ENCODE results near the gene KDM4C.

Gene KDM4C

GRCh38 chr9:7067169-7067568 lies 309.4 kb downstream of the KDM4C start:
- no peak for DNase-seq

GRCh38 chr9:7071916-7072315 lies 314.1 kb downstream of the KDM4C start:
- no peak for DNase-seq

GRCh38 chr9:7073706-7074105 lies 315.9 kb downstream of the KDM4C start:
- DNase-seq, result no peak

- no peak for DNase-seq
Measured at GRCh38 chr9:7075154-7075553, 317.4 kb downstream of the KDM4C start.

- DNase-seq, result no peak
Measured at GRCh38 chr9:7079051-7079450, 321.3 kb downstream of the KDM4C start.

GRCh38 chr9:7081065-7081600 lies 323.4 kb downstream of the KDM4C start:
- DNase-seq, result no peak

- no peak for DNase-seq
Measured at GRCh38 chr9:7083192-7083591, 325.4 kb downstream of the KDM4C start.

- DNase-seq, result no peak
Measured at GRCh38 chr9:7085357-7085756, 327.6 kb downstream of the KDM4C start.

- DNase-seq, result no peak
Measured at GRCh38 chr9:7086389-7086788, 328.6 kb downstream of the KDM4C start.

GRCh38 chr9:7088611-7089010 lies 330.8 kb downstream of the KDM4C start:
- no peak for DNase-seq

GRCh38 chr9:7089406-7090193 lies 331.8 kb downstream of the KDM4C start:
- no peak for DNase-seq

GRCh38 chr9:7093040-7093439 lies 335.3 kb downstream of the KDM4C start:
- DNase-seq, result no peak

GRCh38 chr9:7094052-7094451 lies 336.3 kb downstream of the KDM4C start:
- peak; percentile 35 for DNase-seq

- no peak for DNase-seq
Measured at GRCh38 chr9:7094576-7094975, 336.8 kb downstream of the KDM4C start.

GRCh38 chr9:7095058-7095457 lies 337.3 kb downstream of the KDM4C start:
- DNase-seq, result no peak

GRCh38 chr9:7097040-7097715 lies 339.4 kb downstream of the KDM4C start:
- DNase-seq, result no peak

GRCh38 chr9:7097785-7098752 lies 340.3 kb downstream of the KDM4C start:
- DNase-seq, result no peak

GRCh38 chr9:7103367-7103766 lies 345.6 kb downstream of the KDM4C start:
- DNase-seq, result no peak

- DNase-seq, result no peak
Measured at GRCh38 chr9:7103771-7104170, 346.0 kb downstream of the KDM4C start.

GRCh38 chr9:7104625-7105024 lies 346.9 kb downstream of the KDM4C start:
- DNase-seq, result no peak

- DNase-seq, result no peak
Measured at GRCh38 chr9:7105095-7105494, 347.3 kb downstream of the KDM4C start.

- DNase-seq, result no peak
Measured at GRCh38 chr9:7108936-7109335, 351.2 kb downstream of the KDM4C start.

- no peak for DNase-seq
Measured at GRCh38 chr9:7111413-7111812, 353.6 kb downstream of the KDM4C start.

Data from NCI-H1092 (cell line).